Cardiac muscle cell (in vitro differentiated cells and primary cell): ENCODE results near the gene SERINC3. TPM values are rescaled to one million over a fixed set of nuclear protein-coding genes. Genes with fewer than 3 reads are reported as not detected.
"Not testable (repeated sequence)": the region's sequence is repeated elsewhere in the genome, so short reads cannot be mapped to it uniquely, and the experiment has no call there.

Experiments used
- DNase-seq, 2 donors: peaks; one replicate each; pipeline versions ENCODE4 v3.0.0 to v3.0.0-alpha.2; 2010 to 2017; ENCODE audit warnings: low read depth in 1 of 2, low spot score in 1 of 2
- H3K27ac ChIP-seq: fragments of 200-600 bp; sonication (generic); 2 replicates; pipeline ENCODE4 v1.5.1; 2016
- H3K27me3 ChIP-seq: fragments of 200-600 bp; sonication (generic); 2 replicates; pipeline ENCODE4 v1.6.0; 2016; ENCODE audit warnings: control low read depth
- H3K36me3 ChIP-seq: fragments of 200-600 bp; sonication (generic); 2 replicates; pipeline ENCODE4 v1.5.1; 2016; ENCODE audit warnings: control low read depth
- H3K4me1 ChIP-seq: fragments of 200-600 bp; sonication (generic); 2 replicates; pipeline ENCODE4 v1.8.1; 2017; ENCODE audit warnings: low read depth, mild to moderate bottlenecking, mixed run types
- H3K4me3 ChIP-seq: fragments of 200-600 bp; sonication (generic); 2 replicates; pipeline ENCODE4 v1.5.1; 2016; ENCODE audit warnings: mild to moderate bottlenecking
- H3K9me3 ChIP-seq: fragments of 200-600 bp; sonication (generic); 2 replicates; pipeline ENCODE4 v1.5.1; 2017; ENCODE audit warnings: low read depth, mild to moderate bottlenecking, control low read depth
- polyA plus RNA-seq: library from polyadenylated mRNA; unstranded; fragments of >200 nt; fragmentation: Nextera tagmentation; extraction: Ambion mirVana; gene quantifications from 2 replicates; pipeline ENCODE4 v1.2.1, GENCODE V29; 2016
- total RNA-seq: library from RNA; depleted of rRNA; stranded (reverse); fragments of >200 nt; gene quantifications from 2 replicates; pipeline ENCODE4 v1.2.3, GENCODE V29; 2016
- TF ChIP-seq, protein P1 (sequence below): IDR thresholded peaks from 2 replicates; pipeline ENCODE4 v1.5.1; 2012; ENCODE audit warnings: low read depth, mild to moderate bottlenecking, low read length

Gene SERINC3
- total and polyA plus RNA-seq, 2 experiments from 2014 or later, result 49.2 to 73.8 TPM

DNA sequence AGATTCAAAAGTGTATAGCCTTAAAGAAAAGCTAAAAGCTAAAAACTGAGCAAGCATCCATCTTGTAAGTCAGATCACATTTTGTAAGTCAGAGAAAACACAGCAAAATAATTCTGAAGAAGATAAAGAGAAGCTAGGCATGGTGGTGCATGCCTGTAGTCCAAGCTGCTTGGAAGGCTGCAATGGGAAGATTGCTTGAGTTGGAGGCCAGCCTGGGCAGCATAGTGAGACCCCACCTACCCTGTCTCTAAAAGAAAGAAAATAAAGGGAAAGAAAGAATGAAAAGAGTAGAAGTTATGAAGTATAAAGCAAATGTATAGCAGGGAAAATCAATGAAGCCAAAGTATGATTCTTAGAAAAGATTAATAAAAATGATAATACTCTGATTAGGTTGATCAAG is 40.0 kb upstream of the SERINC3 start:
- TF ChIP-seq, protein P1, sequence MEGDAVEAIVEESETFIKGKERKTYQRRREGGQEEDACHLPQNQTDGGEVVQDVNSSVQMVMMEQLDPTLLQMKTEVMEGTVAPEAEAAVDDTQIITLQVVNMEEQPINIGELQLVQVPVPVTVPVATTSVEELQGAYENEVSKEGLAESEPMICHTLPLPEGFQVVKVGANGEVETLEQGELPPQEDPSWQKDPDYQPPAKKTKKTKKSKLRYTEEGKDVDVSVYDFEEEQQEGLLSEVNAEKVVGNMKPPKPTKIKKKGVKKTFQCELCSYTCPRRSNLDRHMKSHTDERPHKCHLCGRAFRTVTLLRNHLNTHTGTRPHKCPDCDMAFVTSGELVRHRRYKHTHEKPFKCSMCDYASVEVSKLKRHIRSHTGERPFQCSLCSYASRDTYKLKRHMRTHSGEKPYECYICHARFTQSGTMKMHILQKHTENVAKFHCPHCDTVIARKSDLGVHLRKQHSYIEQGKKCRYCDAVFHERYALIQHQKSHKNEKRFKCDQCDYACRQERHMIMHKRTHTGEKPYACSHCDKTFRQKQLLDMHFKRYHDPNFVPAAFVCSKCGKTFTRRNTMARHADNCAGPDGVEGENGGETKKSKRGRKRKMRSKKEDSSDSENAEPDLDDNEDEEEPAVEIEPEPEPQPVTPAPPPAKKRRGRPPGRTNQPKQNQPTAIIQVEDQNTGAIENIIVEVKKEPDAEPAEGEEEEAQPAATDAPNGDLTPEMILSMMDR, result no peak

DNA sequence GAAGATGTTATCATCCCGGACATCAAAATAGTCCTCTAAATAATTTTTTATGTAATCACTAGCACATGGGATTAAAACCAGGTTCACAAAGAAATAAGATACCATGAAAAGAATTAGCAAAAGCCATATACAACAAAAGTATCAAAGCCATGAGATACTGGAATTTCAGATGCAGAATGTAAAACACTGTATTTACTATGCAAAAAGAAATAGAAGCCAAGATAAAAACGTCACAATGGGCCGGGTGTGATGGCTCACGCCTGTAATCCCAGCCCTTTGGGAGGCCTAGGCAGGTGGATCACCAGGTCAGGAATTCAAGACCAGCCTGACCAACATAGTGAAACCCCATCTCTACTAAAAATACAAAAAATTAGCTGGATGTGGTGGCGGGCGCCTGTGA is 38.9 kb upstream of the SERINC3 start:
- not testable (repeated sequence) for H3K4me3 ChIP-seq, DNase-seq, H3K27me3 ChIP-seq, H3K9me3 ChIP-seq, H3K27ac ChIP-seq, H3K36me3 ChIP-seq
- H3K4me1 ChIP-seq, result peaks cover 13% of the 10 kb centered on the region

More for the DNA sequence above, 40.0 kb upstream of the SERINC3 start:
- H3K4me1 ChIP-seq, result peaks cover 13% of the 10 kb centered on the region
- no peak for DNase-seq
- no peaks in the 10 kb centered on the region for H3K36me3 ChIP-seq
- H3K27me3 ChIP-seq, result no peaks in the 10 kb centered on the region
- H3K4me3 ChIP-seq, result no peak overlapping the region
- no peak overlapping the region for H3K27ac ChIP-seq
- no peaks in the 10 kb centered on the region for H3K9me3 ChIP-seq

DNA sequence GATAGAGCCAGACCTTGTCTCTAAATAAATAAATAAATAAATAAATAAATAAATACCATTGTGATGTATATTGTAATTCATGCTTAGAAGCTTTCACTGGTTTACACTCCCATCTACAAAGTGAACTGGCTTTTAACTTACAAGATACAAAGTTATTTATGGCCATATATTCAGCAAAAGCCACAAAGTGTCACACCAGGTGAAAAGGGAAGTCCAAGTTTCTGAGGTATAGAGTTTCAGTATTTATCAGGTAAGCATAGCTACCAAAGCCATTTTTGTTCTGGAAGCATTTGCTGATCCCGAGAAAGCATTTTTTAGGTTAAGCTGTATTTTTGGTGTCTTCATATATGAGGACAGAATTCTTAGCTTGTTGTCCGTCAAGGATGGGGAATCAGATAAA is 38.4 kb upstream of the SERINC3 start:
- no peak overlapping the region for H3K27ac ChIP-seq
- H3K4me1 ChIP-seq, result peaks cover 17% of the 10 kb centered on the region
- H3K4me3 ChIP-seq, result no peak overlapping the region
- no peaks in the 10 kb centered on the region for H3K27me3 ChIP-seq
- no peak for DNase-seq
- no peaks in the 10 kb centered on the region for H3K9me3 ChIP-seq
- no peaks in the 10 kb centered on the region for H3K36me3 ChIP-seq
- TF ChIP-seq, protein P1, result no peak

DNA sequence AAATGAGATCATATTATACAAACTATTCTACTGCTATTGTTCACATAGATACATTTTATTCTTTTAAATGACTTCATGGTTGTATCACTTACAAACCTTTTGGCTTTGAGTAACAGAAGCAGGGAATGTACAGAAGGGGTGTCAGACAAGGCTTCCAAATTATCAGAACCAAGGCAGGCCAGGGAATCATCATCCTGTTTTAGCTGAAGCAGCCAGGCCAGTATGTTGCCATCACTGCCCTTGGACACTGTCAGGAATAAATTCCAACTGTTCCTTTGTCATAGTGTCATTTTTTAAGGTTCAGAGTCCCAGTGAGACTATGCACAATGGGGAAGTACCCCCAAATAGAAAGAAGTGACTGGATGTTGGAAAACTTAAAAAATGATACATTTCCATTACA is 37.4 kb upstream of the SERINC3 start:
- peaks cover 26% of the 10 kb centered on the region for H3K4me1 ChIP-seq
- no peak overlapping the region for H3K4me3 ChIP-seq
- H3K36me3 ChIP-seq, result no peaks in the 10 kb centered on the region
- no peaks in the 10 kb centered on the region for H3K27me3 ChIP-seq
- H3K9me3 ChIP-seq, result no peaks in the 10 kb centered on the region
- TF ChIP-seq, protein P1, result no peak
- DNase-seq, result no peak
- H3K27ac ChIP-seq, result no peak overlapping the region

DNA sequence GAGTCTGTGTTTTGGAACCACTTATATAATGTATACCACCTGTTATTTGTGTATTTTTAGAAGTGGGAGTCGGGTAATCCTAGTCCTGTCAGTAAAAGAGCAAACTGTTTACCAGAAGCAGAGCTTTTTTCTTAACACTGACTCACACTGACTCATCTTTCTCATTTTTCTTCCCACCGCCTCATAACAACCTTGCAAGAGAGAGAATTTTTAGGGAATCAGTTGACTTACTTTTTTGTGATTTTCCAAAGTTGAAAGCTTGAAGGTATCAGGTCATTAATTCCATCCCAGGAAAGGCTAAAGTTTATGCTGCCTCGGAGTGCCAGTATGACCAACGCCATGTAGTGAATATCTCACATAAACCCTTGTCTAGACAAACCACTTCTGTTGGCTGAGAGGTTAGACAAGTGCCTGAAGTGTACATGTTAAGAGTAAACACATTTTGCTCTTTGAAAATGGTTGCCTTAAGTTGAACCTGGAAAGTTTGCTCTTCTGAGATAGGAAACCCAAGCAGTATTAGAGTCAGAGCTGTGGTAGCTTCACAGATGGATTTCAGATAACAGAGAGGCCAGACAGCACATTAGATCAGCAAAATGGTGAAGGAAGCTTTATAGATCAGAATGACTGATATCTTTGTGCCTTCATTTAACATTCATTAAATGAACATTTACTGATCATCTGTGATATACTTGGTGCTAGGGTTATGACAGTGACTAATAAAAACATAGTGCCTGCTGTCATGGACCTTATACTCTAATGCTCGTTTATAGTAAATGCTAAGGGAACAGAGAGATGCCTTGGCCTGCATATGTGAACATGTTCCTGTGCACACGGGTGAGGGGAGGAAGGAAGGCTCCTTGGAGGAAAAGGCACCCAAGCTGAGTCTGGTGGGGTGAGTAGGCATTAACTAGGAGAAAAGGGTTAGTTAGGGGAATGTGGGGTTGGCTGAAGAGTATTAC is 31.4 kb upstream of the SERINC3 start:
- Histone ChIP-seq H3K4me1 (peaks cover 62% of the 10 kb centered on the region), H3K36me3 (no peaks in the 10 kb centered on the region), H3K4me3 (no peak overlapping the region), H3K9me3 (no peaks in the 10 kb centered on the region), H3K27ac (no peak overlapping the region), H3K27me3 (no peaks in the 10 kb centered on the region)
- TF ChIP-seq, protein P1, result no peak
- peak; percentile 67 to 84 for DNase-seq

DNA sequence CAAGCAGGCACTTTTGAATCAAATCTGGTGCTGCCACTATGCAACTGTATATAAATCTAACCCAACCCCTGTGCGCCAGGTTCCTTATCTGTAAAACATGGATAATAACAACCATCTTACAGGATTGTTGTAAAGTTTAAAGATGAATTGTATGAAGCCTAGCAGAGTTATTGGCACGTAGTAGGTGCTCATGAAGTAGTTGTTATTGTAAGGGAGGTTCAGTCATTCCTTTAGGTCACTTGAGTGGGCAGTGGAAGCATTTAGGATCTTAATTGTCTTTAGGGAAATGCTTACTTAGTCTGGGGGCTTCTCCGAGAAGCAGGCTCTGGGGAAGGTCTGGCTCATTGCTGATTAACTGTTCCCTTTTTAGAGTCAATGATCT is 30.7 kb upstream of the SERINC3 start:
- TF ChIP-seq, protein P1, result no peak
- DNase-seq, result no peak
- H3K27ac ChIP-seq, result no peak overlapping the region
- H3K9me3 ChIP-seq, result no peaks in the 10 kb centered on the region
- no peaks in the 10 kb centered on the region for H3K27me3 ChIP-seq
- no peak overlapping the region for H3K4me3 ChIP-seq
- H3K4me1 ChIP-seq, result peaks cover 65% of the 10 kb centered on the region
- H3K36me3 ChIP-seq, result no peaks in the 10 kb centered on the region
